IPS DF 4.7 (cell line): Measurements from ENCODE around the gene ATXN3L.
"Not testable (repeated sequence)": the region's sequence is repeated elsewhere in the genome, so short reads cannot be mapped to it uniquely, and the experiment has no call there.

Experiments
- DNase-seq: peaks from one replicate; pipeline ENCODE4 v3.0.0-alpha.2; 2013; ENCODE audit warnings: low spot score; ENCODE audit errors: extremely low read depth

The ATXN3L gene

DNA sequence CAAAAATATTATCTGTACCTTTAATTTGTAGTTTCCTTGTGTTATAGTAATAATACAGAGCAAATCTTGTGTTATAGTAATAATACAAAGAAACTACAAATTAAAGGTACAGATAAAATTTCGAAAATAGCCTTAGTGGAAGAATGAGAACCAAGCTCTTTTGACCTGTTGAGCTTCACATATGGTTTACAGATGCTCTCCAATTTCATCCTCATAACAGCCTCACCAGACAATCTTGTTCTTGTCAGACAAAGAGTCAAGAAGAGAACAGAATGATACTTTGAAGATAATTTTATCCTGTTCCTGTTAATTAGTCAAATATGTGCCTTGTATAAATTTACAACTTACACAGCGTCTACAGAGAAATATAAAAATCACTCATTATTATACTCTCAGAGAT lies 12.8 kb downstream of the ATXN3L start:
- DNase-seq = no peak

DNA sequence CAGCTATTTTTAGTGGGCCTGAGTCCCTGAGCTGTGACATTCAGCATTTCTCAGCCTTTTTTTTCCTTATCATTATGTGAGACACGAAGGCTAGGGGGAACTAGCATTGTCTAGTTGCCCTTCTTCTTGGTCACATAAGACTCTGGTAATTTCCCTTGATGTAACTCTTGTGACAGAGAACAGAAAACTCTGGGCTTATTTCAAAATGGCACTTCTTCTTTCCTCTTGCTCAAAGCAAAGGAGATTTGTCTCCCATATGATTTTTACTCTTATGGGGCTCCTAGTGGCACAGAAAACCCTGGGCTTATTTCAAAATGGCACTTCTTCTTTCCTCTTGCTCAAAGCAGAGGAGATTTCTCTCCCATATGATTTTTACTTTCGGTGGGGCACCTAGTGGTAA lies 14.7 kb downstream of the ATXN3L start:
- DNase-seq = no peak

GRCh38 chrX:13304052-13304451 lies 15.8 kb downstream of the ATXN3L start:
- no peak for DNase-seq

DNA sequence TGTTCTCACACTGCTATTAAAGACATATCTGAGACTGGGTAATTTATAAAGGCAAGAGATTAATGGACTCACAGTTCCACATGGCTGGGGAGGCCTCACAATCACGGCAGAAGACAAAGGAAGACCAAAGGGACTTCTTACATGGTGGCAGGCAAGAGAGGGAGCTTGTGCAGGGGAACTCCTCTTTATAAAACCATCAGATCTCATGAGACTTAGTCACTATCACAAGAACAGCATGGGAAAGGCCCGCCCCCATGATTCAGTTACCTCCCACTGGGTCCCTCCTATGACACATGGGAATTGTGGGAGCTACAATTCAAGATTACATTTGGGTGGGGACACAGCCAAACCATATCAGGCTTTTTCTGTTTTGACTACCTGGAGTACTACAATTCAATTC lies 16.6 kb downstream of the ATXN3L start:
- DNase-seq = not testable (repeated sequence)

DNA sequence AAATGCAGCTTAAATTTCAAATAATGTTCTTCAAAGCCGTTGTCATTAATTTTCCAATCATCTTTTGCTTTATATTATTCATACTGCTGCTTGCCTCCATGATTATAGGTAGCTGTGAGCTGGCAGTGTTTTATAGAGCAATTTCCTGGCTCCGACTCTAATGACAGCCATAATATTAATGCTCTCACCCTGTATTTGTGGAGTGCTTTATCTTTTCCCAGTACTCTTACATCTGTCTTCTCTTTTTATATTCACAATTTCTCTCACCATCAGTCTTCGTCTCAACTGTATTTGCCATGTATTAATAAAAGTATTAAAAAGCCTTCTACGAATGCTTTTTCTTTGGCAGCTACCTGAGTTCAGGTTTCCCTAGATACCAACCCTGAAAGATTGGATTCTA lies 21.0 kb downstream of the ATXN3L start:
- no peak for DNase-seq

- no peak for DNase-seq
These were observed 24.0 kb downstream of the ATXN3L start for GRCh38 chrX:13295841-13296240.

- DNase-seq = no peak
These were observed 26.2 kb downstream of the ATXN3L start for GRCh38 chrX:13293700-13294099.

GRCh38 chrX:13290891-13291614 lies 28.8 kb downstream of the ATXN3L start:
- DNase-seq = no peak

DNA sequence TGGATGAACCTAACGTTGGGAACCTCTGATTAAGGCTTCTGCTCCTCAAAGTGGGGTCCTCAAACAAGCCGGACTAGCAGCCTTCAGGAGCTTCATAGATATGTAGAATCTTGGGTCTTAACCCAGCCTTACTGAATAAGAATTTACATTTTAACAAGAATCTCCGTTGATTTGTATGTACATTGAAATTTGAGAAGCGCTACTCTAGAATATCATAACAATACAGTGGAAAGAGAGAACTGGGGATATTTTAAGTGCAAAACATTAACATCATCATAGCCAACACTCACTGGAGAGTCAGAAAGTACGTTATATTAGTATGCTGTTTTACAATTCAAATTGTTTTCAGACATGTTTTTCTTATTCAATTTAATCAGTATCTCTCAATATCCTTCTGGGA lies 31.2 kb downstream of the ATXN3L start:
- DNase-seq = no peak

DNA sequence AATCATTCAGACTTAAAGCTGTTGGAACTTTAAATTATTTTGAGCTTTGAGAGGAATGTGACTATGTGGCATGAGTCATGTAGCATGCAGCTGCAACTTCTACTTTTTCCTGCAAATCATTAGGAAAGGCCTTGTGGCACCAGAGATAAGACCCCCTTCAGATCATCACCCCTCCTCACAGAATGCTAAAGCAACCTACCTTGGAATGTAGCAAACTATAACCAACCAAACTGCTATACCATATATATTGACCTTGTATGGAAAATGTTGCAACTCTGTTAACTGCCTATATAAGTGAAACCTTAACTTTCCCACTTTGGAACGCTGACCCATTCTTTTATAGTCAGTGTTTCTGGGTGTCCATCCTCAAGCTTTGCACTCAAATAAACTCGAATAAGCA lies 32.0 kb downstream of the ATXN3L start:
- DNase-seq = no peak

GRCh38 chrX:13285693-13286092 lies 34.2 kb downstream of the ATXN3L start:
- no peak for DNase-seq

- no peak for DNase-seq
These were observed 34.6 kb downstream of the ATXN3L start for GRCh38 chrX:13285229-13285628.

DNA sequence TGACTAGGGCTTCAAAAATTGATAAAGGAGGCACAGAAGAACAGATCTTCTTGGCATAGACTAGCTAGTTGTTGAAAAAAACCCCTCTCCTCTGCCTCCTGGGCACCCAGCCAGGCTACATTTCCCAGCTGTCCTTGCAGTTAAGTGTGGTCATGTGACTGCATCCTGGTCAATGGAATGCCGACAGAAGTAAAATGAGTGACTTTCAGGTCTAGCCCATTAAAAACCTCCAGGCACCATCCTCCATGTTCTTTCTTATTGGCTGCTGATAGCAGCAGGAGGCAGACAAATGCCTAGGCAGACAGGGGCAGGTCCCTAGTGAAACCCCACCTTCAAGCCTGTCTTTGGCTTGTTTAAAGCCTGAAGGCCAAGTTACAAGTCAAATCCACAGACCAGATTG lies 35.3 kb downstream of the ATXN3L start:
- no peak for DNase-seq

DNA sequence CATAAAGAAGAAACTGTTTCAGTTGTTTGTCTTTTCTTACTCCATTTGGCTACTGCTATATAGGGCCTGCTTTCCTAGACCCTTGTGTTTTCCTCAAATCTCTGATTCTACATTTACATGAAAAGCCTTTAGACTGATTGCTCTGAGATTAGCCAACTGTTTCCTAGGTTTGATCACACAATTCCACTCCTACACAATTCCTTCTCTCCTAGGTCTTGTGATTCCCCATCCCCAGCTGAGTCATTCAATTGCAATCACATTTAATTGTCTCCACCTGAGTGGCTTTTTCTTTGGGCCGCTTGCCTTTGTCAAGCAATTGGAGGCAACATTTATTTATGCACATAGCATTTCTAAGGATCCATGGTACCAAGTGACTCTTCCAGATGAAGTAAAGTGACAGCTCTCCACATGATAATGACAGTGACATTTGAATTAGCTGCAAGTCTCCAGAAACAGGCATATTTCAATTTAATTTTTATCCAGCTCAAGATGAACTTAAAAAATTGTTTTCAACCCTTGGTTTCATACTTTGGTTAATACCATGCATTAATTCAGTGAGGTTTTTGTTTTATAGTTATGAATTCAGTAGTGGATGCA lies 35.8 kb downstream of the ATXN3L start:
- no peak for DNase-seq

DNA sequence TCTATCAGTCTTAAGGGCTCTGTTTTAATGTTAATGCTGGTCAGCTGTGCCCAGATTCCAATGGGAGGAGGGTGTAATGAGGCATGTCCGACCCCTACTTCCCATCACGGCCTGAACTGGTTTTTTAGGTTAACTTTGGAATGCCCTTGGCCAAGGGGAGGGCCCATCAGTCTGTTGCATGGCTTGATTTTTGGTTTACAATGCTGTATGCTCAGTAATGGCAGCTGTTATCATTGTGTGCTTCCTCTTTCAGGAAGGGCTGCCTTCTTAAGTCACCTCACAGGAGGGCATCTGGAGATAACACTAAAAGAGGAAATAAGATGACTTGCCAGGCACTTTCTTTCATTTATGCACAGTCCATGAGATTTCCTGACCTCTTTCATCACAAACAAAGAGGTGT lies 36.3 kb downstream of the ATXN3L start:
- DNase-seq = no peak

GRCh38 chrX:13281289-13281688 lies 38.6 kb downstream of the ATXN3L start:
- no peak for DNase-seq

GRCh38 chrX:13279279-13280018 lies 40.4 kb downstream of the ATXN3L start:
- no peak for DNase-seq

DNA sequence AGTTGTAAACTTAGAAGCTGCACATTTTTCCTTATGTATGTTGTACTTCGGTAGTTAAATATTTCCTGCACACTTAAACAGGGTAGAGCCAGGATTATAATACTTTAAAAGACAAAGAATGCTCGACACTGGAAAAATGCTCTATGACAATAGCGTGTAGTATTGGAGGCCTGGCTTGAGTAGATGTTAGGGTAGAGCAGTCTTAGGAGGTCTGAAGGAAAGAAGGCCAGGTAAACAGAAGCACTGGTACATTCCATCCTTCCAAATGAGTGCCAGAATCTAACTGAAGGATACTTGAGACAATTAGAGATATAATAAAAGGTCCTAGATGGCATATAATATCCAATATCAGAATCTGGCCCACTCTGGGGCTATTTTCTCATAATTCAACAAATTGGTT lies 42.3 kb downstream of the ATXN3L start:
- no peak for DNase-seq

DNA sequence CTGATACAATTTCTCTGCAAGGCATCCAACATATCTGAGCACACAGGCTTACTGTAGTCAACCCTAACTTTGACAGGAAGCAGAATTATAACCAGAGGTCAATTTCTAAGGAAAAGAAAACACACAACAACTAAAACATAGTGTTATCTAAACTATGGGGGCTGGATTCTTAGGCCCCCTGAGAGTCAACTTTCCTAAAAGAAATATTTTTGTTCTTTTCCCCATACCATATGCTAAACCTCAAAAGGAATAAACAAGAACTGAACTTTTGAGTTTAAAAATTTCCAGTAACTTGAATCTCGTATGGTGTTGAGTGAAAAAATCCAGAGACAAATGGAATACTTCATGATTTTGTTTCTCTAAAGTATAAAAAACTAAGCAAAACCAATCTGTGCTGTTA lies 42.9 kb downstream of the ATXN3L start:
- no peak for DNase-seq

DNA sequence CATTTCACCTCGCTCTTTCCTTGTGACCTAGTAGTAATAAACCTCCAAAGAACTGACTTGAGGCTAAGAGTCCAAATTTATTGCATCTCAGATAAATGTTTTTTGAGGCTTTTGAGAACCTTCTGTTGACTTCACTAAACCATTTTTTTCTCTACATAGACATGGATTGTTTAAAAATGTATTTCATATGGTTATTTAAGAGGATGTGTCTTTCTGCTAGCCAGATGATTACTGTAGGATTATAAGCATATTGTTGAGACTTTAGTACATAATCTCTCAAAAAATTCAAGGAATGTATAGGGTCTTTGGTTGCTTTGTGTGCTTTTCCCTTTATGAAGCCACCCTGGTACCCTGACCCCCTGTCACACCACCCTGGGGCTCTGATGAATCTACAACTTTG lies 44.8 kb downstream of the ATXN3L start:
- DNase-seq = no peak

DNA sequence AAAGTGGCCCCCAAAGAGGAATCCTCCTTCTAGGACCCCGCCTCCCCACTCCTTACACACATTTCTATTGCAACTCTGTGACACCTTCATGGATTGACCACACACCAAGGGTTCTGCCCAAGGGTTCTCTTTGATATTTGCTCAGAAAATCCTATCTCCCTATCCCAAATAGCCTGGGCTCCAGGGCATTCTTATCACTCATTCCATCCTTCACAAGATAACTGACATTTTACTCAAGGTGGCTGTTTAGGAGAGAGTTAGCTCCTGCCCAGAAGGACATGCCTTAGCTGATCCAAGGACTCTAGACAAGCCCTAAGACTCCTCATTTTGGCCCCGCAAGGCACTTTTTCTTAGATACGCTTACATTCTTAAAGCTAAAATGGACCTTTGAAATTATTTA lies 47.4 kb downstream of the ATXN3L start:
- no peak for DNase-seq

- no peak for DNase-seq
These were observed 48.3 kb downstream of the ATXN3L start for GRCh38 chrX:13271511-13271910.

- no peak for DNase-seq
These were observed 49.5 kb downstream of the ATXN3L start for GRCh38 chrX:13270360-13270759.
